ENCODE results near the gene KIAA0232.
A peak's percentile ranks its signal among the peaks of the same experiment; 100 is the strongest.

Gene KIAA0232

DNA sequence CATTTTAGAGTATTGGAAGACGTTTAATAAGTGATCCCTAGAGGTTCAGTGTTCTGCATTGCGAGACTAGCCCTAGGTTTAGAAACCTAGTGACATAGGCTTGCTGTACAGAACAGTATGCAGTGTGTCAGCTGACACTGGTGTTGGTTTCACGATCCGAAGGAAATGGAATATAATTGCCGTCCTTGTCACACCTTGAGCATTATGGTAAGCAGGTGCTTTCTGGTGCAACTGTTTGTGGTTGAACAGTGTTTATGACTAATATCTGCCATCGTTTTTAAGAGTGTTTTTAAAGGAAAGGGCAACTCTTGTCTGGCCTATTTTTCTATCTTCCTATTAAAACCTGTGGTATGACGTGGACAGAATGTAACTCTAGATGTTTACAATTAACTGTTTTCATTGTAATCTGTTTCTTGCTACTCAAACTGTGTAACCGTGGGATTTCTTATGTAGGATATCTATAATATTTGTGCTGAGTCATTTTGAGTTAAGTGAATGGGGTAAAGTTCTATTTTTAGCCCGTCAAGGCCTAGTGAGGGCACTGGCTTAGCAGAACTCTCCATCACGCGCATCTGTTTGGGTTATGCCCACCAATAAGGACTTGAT lies 73.3 kb downstream of the KIAA0232 start:
- no peak for DNase-seq

GRCh38 chr4:6856391-6856790 lies 73.9 kb downstream of the KIAA0232 start:
- no peak for DNase-seq

DNA sequence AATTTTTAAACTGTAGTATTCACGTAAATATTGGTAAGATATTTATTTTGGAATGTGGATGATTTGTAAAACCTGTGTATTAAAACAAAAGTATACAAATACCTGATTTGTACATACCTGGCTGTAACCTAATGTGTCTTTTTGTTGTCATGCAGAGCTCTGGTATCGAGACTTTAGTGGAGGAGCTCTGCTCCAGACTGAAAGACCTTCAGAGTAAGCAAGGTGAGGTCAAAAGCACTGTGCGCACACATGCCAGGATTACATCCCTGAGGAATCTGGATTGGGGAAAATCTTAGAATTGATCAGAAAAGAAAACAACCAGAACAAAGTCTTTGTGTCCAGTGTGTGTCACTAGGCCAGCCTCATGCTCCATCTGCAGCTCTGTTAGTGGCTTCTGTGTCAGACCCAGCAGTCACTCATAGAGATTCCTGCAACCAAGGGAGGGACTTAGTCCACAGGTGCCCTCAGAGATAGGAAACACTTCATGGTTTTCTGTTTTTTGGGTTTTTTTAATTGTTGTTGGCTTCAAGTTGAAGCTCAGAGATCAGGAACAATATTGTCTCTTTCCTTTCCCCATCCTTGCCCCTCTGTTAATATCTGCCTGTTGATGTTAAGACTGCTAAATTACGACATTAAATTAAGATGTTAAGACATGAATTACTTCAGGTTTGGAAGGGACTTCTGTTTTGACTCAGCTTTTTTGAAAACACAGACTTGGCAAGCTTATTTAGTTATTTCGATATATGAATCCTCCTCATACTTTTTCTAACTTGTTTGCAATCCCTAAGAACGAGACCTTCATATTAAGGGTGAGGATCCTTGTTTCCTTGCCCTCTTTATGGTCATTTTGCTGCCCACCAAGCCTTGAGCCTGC lies 74.7 kb downstream of the KIAA0232 start:
- no peak for DNase-seq

DNA sequence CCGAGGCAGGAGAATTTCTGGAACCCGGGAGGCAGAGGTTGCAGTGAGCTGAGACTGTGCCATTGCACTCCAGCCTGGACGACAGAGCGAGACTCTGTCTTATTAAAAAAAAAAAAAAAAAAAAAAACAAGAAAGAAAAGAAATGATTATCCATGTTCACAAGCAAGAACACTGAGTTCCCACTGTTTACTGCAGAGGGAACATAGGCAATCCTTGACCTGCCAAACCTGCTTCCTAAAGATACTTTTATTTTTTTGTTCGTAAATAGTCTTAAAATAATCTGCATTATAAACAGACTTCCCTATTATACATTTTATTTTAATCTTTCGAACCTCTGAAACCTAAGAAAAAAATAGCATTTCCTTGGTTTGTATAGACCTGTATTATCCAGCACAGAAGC lies 76.5 kb downstream of the KIAA0232 start:
- no peak for DNase-seq

GRCh38 chr4:6859543-6859942 lies 77.0 kb downstream of the KIAA0232 start:
- DNase-seq: no peak

DNA sequence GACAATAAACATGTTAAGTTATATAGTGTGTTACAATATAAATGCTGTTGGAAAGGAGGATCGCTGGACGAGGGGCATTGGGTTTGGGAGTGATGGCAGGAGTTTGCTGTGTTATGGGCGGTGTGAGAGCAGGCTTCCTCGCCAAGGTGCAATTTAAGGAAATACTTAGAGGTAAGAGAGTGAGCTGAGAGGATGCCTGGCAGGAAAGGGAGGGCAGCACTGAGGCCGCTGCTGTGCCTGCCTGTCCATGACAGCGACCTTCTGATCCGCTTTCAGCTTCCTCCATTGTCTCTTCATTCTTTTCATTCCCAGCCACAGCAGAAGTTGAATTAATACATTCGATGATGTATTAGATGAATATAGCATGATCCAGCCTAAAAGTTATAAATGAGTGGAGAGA lies 85.9 kb downstream of the KIAA0232 start:
- DNase-seq: no peak

DNA sequence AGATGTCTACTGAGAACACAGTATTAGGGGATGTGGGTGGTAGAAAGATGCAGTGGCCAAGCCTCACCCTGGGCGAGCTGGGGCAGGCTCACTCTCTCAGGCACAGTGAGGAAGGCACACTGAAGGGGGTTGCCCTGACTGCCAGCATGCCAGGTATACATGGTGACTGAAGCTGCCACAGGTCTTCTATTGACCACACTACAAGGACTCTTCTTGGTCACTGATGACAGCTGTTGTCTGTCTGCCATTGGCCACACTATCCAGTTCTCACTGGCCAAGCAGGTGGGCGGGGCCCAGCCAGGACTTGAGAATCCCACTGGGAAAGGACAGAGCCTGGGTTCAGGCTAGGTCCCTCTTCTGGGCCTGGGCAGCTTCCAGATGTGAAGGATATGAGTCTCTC lies 87.4 kb downstream of the KIAA0232 start:
- DNase-seq: no peak

DNA sequence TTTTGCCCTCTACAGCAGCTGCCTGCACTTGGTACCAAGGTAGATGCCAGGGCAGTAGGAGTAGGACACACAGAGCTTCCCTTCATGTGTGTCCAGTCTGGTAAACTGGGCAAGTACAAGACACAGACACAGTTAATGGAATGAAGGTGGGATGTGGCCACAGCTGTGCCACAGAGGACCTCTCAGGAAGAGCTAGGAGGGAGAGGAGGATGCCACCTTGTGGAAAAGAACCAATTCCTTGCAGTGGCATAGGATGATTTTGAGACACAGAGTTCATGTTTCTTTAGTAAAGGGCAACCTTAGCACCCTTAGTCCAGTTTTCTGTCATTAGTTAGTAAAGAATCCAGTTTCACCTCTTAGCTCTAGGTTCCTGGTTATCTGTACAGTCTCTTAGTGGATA lies 90.8 kb downstream of the KIAA0232 start:
- no peak for DNase-seq

DNA sequence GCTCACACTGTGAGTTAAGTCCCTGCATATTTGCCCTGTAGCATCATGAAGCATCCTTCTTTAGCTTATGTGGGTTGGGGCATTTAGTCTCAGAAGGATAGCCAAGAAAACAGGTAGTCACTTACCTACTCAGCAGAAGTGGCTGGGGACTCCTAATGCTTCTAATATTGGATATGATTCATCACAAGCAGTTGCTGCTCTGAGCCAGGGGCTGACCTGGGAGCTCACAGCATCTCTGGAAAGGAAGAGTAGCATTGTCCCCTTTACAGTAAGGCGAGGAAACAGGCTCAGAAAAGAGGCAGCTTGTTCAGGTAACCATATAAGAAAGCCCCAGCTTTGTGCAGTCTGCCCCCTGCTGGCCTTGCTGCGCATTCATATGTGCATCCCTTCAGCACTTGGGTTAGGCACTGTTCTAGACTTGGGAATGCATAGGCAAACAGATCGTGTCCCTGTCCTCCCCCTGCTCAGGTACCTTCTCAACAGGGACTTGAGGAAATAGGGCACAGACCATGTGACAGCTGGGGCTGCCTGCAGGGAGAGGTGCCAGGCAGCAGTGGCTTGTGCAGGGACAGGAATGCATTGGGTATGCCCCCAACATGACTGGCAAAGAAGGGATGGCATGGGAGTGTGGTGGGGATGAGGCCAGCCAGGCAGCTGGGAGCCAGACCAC lies 91.4 kb downstream of the KIAA0232 start:
- no peak for DNase-seq

DNA sequence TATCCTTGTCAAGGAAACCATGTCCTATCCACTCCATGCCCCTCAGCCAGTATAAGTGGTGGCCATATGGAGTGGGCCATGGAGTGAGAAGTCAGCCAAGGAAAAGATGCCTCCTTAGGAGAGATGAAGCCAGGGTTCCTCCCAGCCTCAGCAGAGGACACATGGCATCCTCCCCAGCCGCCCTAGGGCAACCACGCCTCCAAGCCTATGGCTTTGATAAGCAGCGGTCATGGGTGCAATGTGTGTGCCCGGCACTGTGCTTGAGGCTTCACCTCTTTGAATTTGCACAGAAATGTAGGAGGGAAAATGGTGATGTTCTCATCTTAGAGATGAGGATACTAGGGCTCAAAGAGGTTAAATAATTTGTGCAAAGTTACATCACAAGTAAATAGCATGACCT lies 92.5 kb downstream of the KIAA0232 start:
- no peak for DNase-seq

- DNase-seq: no peak
Observed at GRCh38 chr4:6875431-6875831, 92.9 kb downstream of the KIAA0232 start.

GRCh38 chr4:6876440-6876839 lies 93.9 kb downstream of the KIAA0232 start:
- no peak for DNase-seq

DNA sequence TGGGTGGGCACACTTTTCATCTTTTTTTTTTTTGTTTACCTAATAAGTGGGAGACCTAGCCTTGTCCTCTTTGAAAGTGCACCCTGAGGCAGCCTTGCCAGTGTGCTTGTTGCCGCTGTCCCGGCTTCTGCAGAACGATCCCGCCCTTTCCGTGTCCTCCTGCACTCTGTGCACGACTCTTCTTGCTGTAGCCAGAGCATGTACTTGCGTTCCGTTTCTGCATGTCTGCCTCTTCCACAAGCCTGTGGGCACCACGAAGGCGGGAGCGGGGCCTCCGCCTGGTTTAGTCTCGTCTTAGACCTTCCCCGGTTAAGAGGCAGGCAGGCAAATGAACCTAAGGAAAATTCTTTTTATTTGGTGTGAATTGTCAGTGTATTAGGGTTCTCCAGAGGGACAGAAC lies 94.5 kb downstream of the KIAA0232 start:
- no peak for DNase-seq

- no peak for DNase-seq
Observed at GRCh38 chr4:6878451-6879059, 96.0 kb downstream of the KIAA0232 start.

DNA sequence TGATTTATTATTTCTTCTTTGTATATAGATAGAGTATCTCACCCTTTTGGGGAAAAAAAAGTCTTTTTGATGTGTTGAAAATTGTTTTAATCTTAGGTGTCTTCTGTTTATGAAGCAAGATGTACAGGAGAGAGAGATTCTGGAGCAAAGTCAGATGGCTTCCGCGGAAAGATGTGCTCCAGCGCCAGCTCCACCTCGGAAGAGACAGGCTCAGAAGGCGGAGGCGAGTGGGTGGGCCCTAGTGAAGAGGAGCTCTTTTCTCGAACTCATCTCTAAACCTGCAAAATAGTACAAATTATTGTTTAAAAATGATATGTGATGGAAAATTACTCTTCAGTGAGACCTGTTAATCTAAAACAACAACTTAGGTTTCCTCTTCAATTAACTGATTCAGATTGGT lies 98.2 kb downstream of the KIAA0232 start:
- DNase-seq: no peak

- DNase-seq: no peak
Observed at GRCh38 chr4:6881908-6882307, 99.4 kb downstream of the KIAA0232 start.

- no peak for DNase-seq
Observed at GRCh38 chr4:6884341-6884870, 101.9 kb downstream of the KIAA0232 start.

GRCh38 chr4:6885953-6886557 lies 103.5 kb downstream of the KIAA0232 start:
- DNase-seq: peak; percentile 10

GRCh38 chr4:6886886-6887285 lies 104.4 kb downstream of the KIAA0232 start:
- no peak for DNase-seq

DNA sequence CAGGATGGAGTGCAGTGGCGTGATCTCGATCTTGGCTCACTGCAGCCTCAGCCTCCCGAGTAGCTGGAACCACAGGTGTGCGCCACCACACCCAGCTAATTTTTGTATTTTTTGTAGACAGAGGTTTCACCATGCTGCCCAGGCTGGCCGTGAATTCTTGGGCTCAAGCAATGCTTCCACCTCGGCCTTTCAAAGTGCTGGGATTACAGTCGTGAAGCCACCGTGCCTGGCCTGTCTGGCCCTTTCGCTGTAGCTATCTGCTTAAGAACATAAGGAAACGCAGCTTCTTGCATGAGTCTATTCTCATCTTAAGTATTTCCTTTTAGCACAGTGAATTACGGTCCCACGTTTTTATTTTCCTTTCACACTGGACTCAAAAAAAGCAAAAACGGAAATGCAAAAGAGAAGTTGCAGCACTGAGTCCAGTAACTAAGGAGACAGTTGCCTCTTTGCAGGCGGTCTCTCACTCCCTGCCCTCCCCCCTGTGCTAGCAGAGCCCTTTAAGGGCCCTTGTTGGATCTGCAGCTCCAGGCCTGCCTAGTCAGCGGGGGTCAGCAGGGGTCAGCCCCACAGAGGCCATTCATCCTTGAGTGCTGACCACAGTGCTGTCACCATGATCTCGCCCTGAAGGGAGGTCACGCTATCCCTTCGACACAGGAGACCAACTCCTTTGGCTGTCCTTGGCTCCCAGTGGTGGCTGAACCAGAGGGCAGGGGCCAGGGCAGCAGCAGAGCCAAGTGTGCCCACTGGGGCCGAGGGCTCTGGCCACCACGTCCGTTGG lies 105.3 kb downstream of the KIAA0232 start:
- DNase-seq: no peak

- no peak for DNase-seq
Observed at GRCh38 chr4:6888506-6889071, 106.1 kb downstream of the KIAA0232 start.

Data from NCI-H2171 (cell line).